Trophoblast cell (in vitro differentiated cells and primary cell): ENCODE measurements around the gene EVL.
A peak's percentile ranks its signal among the peaks of the same experiment; 100 is the strongest.

Experiments used
- DNase-seq, 2 donors: peaks; one replicate each; pipeline ENCODE4 v3.0.0-alpha.2; 2016
- H2AFZ ChIP-seq: 2 replicates; pipeline ENCODE4 v1.6.1; 2013; ENCODE audit warnings: low read length, moderate library complexity, mild to moderate bottlenecking; ENCODE audit not compliant: insufficient read depth, poor library complexity
- H2AK5ac ChIP-seq: 2 replicates; pipeline ENCODE4 v1.6.1; 2013; ENCODE audit warnings: mild to moderate bottlenecking, low read length
- H2BK120ac ChIP-seq: 2 replicates; pipeline ENCODE4 v1.6.1; 2013; ENCODE audit warnings: low read length, mild to moderate bottlenecking, moderate library complexity; ENCODE audit not compliant: insufficient read depth, poor library complexity
- H2BK12ac ChIP-seq: 2 replicates; pipeline ENCODE4 v1.6.1; 2013; ENCODE audit warnings: mild to moderate bottlenecking, low read length, moderate library complexity
- H2BK5ac ChIP-seq: 2 replicates; pipeline ENCODE4 v1.6.1; 2013; ENCODE audit warnings: low read length, low read depth, moderate library complexity, mild to moderate bottlenecking; ENCODE audit not compliant: poor library complexity
- H3K14ac ChIP-seq: 2 replicates; pipeline ENCODE4 v1.6.1; 2013; ENCODE audit warnings: mild to moderate bottlenecking, low read length
- H3K18ac ChIP-seq: 2 replicates; pipeline ENCODE4 v1.6.1; 2013; ENCODE audit warnings: mild to moderate bottlenecking, low read length
- H3K23ac ChIP-seq: 2 replicates; pipeline ENCODE4 v1.6.1; 2013; ENCODE audit warnings: low read length
- H3K27ac ChIP-seq: 2 replicates; pipeline ENCODE4 v1.5.1; 2013; ENCODE audit warnings: low read depth, mild to moderate bottlenecking, inconsistent platforms, low read length, moderate library complexity
- H3K27me3 ChIP-seq: 2 replicates; pipeline ENCODE4 v1.6.1; 2013; ENCODE audit warnings: inconsistent platforms, mild to moderate bottlenecking, low read length, moderate library complexity; ENCODE audit not compliant: insufficient read depth
- H3K36me3 ChIP-seq, 2 experiments: 1 replicate in 1 of 2; 2 replicates in 1 of 2; pipeline ENCODE4 v1.6.1; 2013; ENCODE audit warnings: low read length in 2 of 2, mild to moderate bottlenecking in 2 of 2, moderate library complexity in 1 of 2; ENCODE audit not compliant: insufficient read depth in 2 of 2, control insufficient read depth in 1 of 2
- H3K4ac ChIP-seq: 2 replicates; pipeline ENCODE4 v1.6.1; 2013; ENCODE audit warnings: low read depth, mild to moderate bottlenecking, low read length, moderate library complexity
- H3K4me1 ChIP-seq, 2 experiments: 1 replicate in 1 of 2; 2 replicates in 1 of 2; pipeline ENCODE4 v1.6.1; 2013; ENCODE audit warnings: low read length in 2 of 2, mild to moderate bottlenecking in 2 of 2, moderate library complexity in 1 of 2; ENCODE audit not compliant: insufficient read depth in 2 of 2, control insufficient read depth in 1 of 2
- H3K4me2 ChIP-seq: 2 replicates; pipeline ENCODE4 v1.6.1; 2013; ENCODE audit warnings: inconsistent platforms, mild to moderate bottlenecking, low read length, moderate library complexity
- H3K4me3 ChIP-seq: 2 replicates; pipeline ENCODE4 v1.5.1; 2013; ENCODE audit warnings: mild to moderate bottlenecking, low read depth, low read length, inconsistent platforms
- H3K79me1 ChIP-seq: one replicate; pipeline ENCODE4 v1.6.1; 2013; ENCODE audit warnings: low read length
- H3K79me2 ChIP-seq: 2 replicates; pipeline ENCODE4 v1.6.1; 2013; ENCODE audit warnings: low read length, mild to moderate bottlenecking; ENCODE audit not compliant: control insufficient read depth, insufficient read depth, poor library complexity
- H3K9ac ChIP-seq: 2 replicates; pipeline ENCODE4 v1.6.1; 2013; ENCODE audit warnings: mild to moderate bottlenecking, low read length
- H3K9me3 ChIP-seq: 2 replicates; pipeline ENCODE4 v1.6.1; 2013; ENCODE audit warnings: low read depth, mild to moderate bottlenecking, control low read depth, inconsistent platforms, low read length; ENCODE audit not compliant: insufficient read depth
- H4K12ac ChIP-seq: 2 replicates; pipeline ENCODE4 v1.6.1; 2013; ENCODE audit warnings: low read depth, mild to moderate bottlenecking, low read length, moderate library complexity
- H4K8ac ChIP-seq: 2 replicates; pipeline ENCODE4 v1.6.1; 2013; ENCODE audit warnings: low read depth, mild to moderate bottlenecking, low read length, moderate library complexity
- H4K91ac ChIP-seq: one replicate; pipeline ENCODE4 v1.6.1; 2013; ENCODE audit warnings: low read depth, mild to moderate bottlenecking, low read length, moderate library complexity
- WGBS: extraction: QIAGEN DNeasy Blood & Tissue Kit; methylation state at CpG from one replicate; pipeline ENCODE4 v1.1.7; 2013; ENCODE audit warnings: missing lambda C conversion rate; ENCODE audit not compliant: insufficient read length, insufficient coverage; ENCODE audit errors: extremely low coverage; 5-methylcytosine and 5-hydroxymethylcytosine counted together

Gene EVL

GRCh38 chr14:100074431-100075100 is 9.3 kb downstream of the EVL start:
- Histone ChIP-seq H4K12ac (no peak overlapping the region), H2AK5ac (no peak overlapping the region), H3K36me3 (no peaks in the 10 kb centered on the region), H3K18ac (peak overlapping the region; percentile 80), H3K4ac (no peak overlapping the region), H2AFZ (no peak overlapping the region), H3K14ac (peak overlapping the region; percentile 27), H3K27ac (peak overlapping the region; percentile 0), H3K79me1 (peaks cover 2% of the 10 kb centered on the region), H3K27me3 (no peaks in the 10 kb centered on the region), H2BK5ac (no peak overlapping the region), H4K91ac (peak overlapping the region; percentile 15), H3K9me3 (no peaks in the 10 kb centered on the region), H3K79me2 (peaks cover 2% of the 10 kb centered on the region), H3K9ac (no peak overlapping the region), H3K23ac (no peak overlapping the region), H3K4me2 (no peak overlapping the region), H4K8ac (no peak overlapping the region), H3K4me3 (no peak overlapping the region), H2BK12ac (peak overlapping the region; percentile 25), H2BK120ac (no peak overlapping the region), H3K4me1 (peaks cover 13 to 19% of the 10 kb centered on the region in 2 experiments)
- no CpG with 5 or more reads among the region's 7 CpGs for WGBS
- DNase-seq = no peak

DNA sequence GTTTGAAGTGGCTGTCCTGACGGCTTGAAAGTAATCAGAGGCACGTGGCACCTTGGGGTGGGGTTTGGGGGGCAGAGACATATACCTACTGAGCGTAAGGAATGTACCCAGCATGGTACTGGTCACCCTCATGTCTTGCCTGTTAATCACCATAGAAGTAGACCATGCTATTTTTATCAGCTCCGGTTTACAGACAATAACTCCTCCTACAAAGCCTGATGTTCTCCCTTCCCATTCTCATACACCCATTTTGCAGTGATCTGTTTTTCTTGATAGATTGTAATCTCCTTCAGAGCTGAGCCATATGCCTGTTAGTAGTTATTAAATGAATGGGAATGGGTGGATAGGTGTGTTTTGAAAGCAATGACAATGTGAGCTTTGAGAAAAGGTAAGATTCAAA is 10.5 kb downstream of the EVL start:
- Histone ChIP-seq H3K9me3 (no peaks in the 10 kb centered on the region), H3K79me2 (peaks cover 2% of the 10 kb centered on the region), H2BK120ac (no peak overlapping the region), H3K18ac (no peak overlapping the region), H3K79me1 (peaks cover 2% of the 10 kb centered on the region), H3K4me1 (peaks cover 13 to 19% of the 10 kb centered on the region in 2 experiments), H3K14ac (no peak overlapping the region), H2BK12ac (no peak overlapping the region), H4K12ac (no peak overlapping the region), H3K36me3 (no peaks in the 10 kb centered on the region), H3K4me2 (no peak overlapping the region), H4K8ac (no peak overlapping the region), H2AFZ (no peak overlapping the region), H3K4me3 (no peak overlapping the region), H3K27me3 (no peaks in the 10 kb centered on the region), H3K23ac (no peak overlapping the region), H3K27ac (no peak overlapping the region), H3K4ac (no peak overlapping the region), H2AK5ac (no peak overlapping the region), H4K91ac (no peak overlapping the region), H3K9ac (no peak overlapping the region), H2BK5ac (no peak overlapping the region)
- DNase-seq = no peak
- no CpG with 5 or more reads among the region's 4 CpGs for WGBS

DNA sequence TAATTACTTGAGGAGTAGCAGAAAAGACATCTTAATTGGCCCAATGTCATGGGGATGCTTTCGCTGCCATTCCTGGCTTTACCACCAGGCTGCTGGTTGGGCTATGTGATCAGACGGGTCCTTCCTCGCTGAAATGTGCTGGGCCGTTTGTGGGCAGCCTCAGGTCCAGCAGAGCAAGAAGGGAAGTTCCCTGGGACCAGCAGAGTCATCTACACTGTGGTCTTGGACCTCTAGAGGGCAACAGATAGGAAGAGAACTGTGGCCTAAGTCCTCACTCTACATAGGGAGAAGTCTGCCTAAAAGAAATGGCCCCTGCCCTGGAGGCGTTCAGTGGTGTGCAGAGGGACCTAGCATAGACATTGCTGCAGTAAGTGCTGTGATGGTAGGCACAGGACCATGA is 10.9 kb downstream of the EVL start:
- H4K12ac ChIP-seq = no peak overlapping the region
- no CpG with 5 or more reads among the region's 5 CpGs for WGBS
- no peak overlapping the region for H2AFZ ChIP-seq
- no peak overlapping the region for H3K18ac ChIP-seq
- peaks cover 2% of the 10 kb centered on the region for H3K79me1 ChIP-seq
- no peaks in the 10 kb centered on the region for H3K27me3 ChIP-seq
- peaks cover 2% of the 10 kb centered on the region for H3K79me2 ChIP-seq
- H2BK5ac ChIP-seq = no peak overlapping the region
- no peak overlapping the region for H2AK5ac ChIP-seq
- no peak overlapping the region for H2BK12ac ChIP-seq
- H3K9me3 ChIP-seq = no peaks in the 10 kb centered on the region
- no peak overlapping the region for H3K27ac ChIP-seq
- H4K91ac ChIP-seq = no peak overlapping the region
- H4K8ac ChIP-seq = no peak overlapping the region
- H3K23ac ChIP-seq = no peak overlapping the region
- no peak overlapping the region for H3K14ac ChIP-seq
- no peak overlapping the region for H3K9ac ChIP-seq
- H2BK120ac ChIP-seq = no peak overlapping the region
- H3K4me1 ChIP-seq = peaks cover 13 to 19% of the 10 kb centered on the region in 2 experiments
- no peak overlapping the region for H3K4me3 ChIP-seq
- no peak overlapping the region for H3K4me2 ChIP-seq
- no peak overlapping the region for H3K4ac ChIP-seq
- DNase-seq = peak; percentile 85 to 88
- H3K36me3 ChIP-seq = no peaks in the 10 kb centered on the region

- no CpG with 5 or more reads among the region's 7 CpGs for whole genome bisulfite sequencing
- Histone ChIP-seq H3K9ac (no peak overlapping the region), H3K23ac (no peak overlapping the region), H3K9me3 (no peaks in the 10 kb centered on the region), H3K4me2 (no peak overlapping the region), H3K36me3 (no peaks in the 10 kb centered on the region), H4K91ac (no peak overlapping the region), H3K79me2 (peaks cover 2% of the 10 kb centered on the region), H2BK12ac (no peak overlapping the region), H2AK5ac (no peak overlapping the region), H3K18ac (no peak overlapping the region), H3K27ac (no peak overlapping the region), H3K79me1 (peaks cover 2% of the 10 kb centered on the region), H4K12ac (no peak overlapping the region), H3K4ac (no peak overlapping the region), H2BK120ac (no peak overlapping the region), H4K8ac (no peak overlapping the region), H2BK5ac (no peak overlapping the region), H3K4me1 (peaks cover 13 to 19% of the 10 kb centered on the region in 2 experiments), H3K14ac (no peak overlapping the region), H2AFZ (no peak overlapping the region), H3K27me3 (no peaks in the 10 kb centered on the region), H3K4me3 (no peak overlapping the region)
- peak; percentile 37 to 49 for DNase-seq
Observed at GRCh38 chr14:100076606-100077005, 11.4 kb downstream of the EVL start.
